Large intestine (tissue), 3 donors: ENCODE measurements around the gene NRG4. TPM values are rescaled to one million over a fixed set of nuclear protein-coding genes. Genes with fewer than 3 reads are reported as not detected.
"Not testable (repeated sequence)": the region's sequence is repeated elsewhere in the genome, so short reads cannot be mapped to it uniquely, and the experiment has no call there.

Experiments used
- DNase-seq, 2 donors: peaks; one replicate each; pipeline versions ENCODE4 v3.0.0 to v3.0.0-alpha.2; 2013
- H3K27ac ChIP-seq: one replicate; pipeline ENCODE4 v1.5.1; 2013; ENCODE audit warnings: low read length
- H3K27me3 ChIP-seq: 2 replicates; pipeline ENCODE4 v1.6.1; 2013; ENCODE audit warnings: low read length; ENCODE audit not compliant: control insufficient read depth, insufficient read depth
- H3K36me3 ChIP-seq: 2 replicates; pipeline ENCODE4 v1.6.1; 2013; ENCODE audit warnings: low read length; ENCODE audit not compliant: control insufficient read depth, insufficient read depth
- H3K4me1 ChIP-seq: one replicate; pipeline ENCODE4 v1.6.1; 2013; ENCODE audit warnings: low read length; ENCODE audit not compliant: control insufficient read depth, insufficient read depth
- H3K4me3 ChIP-seq: one replicate; pipeline ENCODE4 v1.5.1; 2013; ENCODE audit warnings: low read length
- H3K9me3 ChIP-seq: one replicate; pipeline ENCODE4 v1.6.1; 2013; ENCODE audit warnings: mild to moderate bottlenecking, low read depth, low read length, moderate library complexity; ENCODE audit not compliant: control insufficient read depth
- WGBS: methylation state at CpG from one replicate; pipeline ENCODE4 v1.1.5; 2013; ENCODE audit warnings: low lambda C conversion rate; ENCODE audit not compliant: insufficient coverage; 5-methylcytosine and 5-hydroxymethylcytosine counted together
- polyA plus RNA-seq: library from polyadenylated mRNA; unstranded; fragments of 120-200 nt; gene quantifications from one replicate; pipeline ENCODE4 v1.2.1, GENCODE V29; 2013

Gene NRG4
- polyA plus RNA-seq, 1 donor = 1.6 TPM

DNA sequence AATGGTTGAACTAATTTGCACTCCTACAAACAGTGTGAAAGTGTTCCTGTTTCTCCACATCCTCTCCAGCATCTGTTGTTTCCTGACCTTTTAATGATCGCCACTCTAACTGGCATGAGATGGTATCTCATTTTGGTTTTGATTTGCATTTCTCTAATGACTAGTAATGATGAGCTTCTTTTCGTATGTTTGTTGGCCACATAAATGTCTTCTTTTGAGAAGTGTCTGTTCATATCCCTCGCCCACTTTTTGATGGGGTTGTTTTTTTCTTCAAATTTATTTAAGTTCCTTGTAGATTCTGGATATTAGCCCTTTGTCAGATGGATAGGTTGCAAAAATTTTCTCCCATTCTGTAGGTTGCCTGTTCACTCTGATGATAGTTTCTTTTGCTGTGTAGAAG, 101.9 kb downstream of the NRG4 start:
- not testable (repeated sequence) for H3K27ac ChIP-seq, H3K4me1 ChIP-seq, H3K27me3 ChIP-seq, H3K4me3 ChIP-seq, DNase-seq, H3K9me3 ChIP-seq
- 100% methylated on average over 1 of the region's 3 CpGs for WGBS
- H3K36me3 ChIP-seq = peaks cover 37% of the 10 kb centered on the region

DNA sequence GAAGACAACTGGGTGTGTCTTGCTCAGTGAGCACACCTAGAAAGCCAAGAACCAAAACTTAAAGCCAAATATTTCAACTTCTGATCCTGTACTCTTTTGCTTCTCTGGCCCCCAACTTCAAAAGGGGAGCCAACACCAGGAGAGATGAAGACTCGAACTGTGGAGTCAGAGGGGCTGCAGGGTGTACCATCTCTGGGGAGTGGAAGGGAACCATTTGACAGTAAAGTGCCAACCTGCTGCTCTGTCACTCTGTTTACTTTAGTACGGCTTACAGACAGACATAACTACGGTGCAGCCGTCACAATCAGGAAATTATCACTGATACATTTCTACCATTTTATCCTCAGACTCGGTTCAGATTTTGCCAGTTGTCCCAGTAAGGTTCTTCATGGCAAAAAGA, 107.0 kb downstream of the NRG4 start:
- no peaks in the 10 kb centered on the region for H3K27me3 ChIP-seq
- peaks cover 25% of the 10 kb centered on the region for H3K36me3 ChIP-seq
- H3K4me1 ChIP-seq = no peaks in the 10 kb centered on the region
- no peak overlapping the region for H3K4me3 ChIP-seq
- no peaks in the 10 kb centered on the region for H3K9me3 ChIP-seq
- DNase-seq = no peak
- no peak overlapping the region for H3K27ac ChIP-seq
- 100% methylated on average over 1 of the region's 5 CpGs for WGBS

DNA sequence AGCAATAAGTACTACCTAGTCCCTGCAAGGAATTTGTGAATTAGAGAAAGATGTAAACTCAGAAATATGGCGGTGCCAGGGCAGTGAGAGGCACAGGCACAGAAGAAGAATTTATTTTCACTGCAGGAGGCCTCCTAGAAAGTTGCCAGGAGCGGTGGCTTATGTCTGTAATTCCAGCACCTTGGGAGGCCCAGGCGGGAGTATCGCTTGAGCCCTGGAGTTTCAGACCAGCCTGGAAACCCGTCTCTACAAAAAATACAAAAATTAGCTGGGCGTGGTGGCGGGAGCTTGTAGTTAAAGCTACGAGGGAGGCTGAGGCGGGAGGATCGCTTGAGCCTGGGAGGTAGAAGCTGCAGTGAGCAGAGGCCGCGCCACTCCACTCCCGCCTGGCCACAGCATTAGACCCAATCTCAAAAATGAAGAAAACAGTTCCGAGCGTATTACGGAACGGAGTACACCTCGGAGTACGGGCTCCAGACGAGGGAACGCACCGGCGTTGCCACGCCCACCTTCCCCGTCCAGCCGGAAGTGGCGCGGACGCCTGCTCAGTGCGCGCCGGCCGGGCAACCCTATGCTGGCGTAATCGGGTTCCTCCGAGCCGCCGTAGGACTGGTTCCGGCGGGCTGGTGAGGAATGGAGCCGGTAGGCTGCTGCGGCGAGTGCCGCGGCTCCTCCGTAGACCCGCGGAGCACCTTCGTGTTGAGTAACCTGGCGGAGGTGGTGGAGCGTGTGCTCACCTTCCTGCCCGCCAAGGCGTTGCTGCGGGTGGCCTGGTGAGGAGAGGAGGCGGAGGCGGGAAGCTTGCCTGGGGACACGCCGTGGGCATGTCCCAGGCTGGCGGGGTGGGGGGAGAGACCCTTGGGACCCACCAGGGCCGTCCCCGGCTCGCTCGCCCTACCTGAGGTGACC, 108.6 kb downstream of the NRG4 start, which contains the start of gene FBXO22:
Gene FBXO22 (plus strand): TSS at position 548 of the 909 bp plus-strand sequence. CDS start 86 bp downstream, at position 634.
- H3K4me3 ChIP-seq = peak within 1 kb of the TSS; percentile 98
- H3K9me3 ChIP-seq = no peaks in the 10 kb centered on the region
- no CpG with 5 or more reads among the region's 63 CpGs for WGBS
- H3K27ac ChIP-seq = peak within 1 kb of the TSS; percentile 94
- no peaks in the 10 kb centered on the region for H3K27me3 ChIP-seq
- no peaks in the 10 kb centered on the region for H3K4me1 ChIP-seq
- DNase-seq = peak; percentile 92 to 96
- H3K36me3 ChIP-seq = peaks cover 16% of the 10 kb centered on the region

DNA sequence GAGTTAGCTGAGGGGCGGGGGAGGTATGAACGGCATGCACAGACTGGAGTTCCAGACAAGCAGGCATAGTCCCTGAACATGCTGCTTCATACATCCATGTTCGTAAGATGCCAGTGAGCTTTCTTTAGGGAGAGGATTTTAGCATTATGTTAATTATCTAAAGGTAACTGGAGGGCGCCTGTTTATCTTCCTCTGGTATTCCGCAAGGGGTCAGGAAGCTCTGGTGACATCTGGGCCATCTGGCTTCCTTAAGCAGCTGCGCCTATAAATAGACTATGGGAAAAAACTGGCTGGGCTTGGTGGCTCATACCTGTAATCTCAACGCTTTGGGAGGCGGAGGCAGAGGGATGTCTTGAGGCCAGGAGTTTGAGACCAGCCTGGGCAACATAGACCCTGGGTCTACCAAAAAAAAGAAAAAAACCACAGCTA, 110.1 kb downstream of the NRG4 start:
- Histone ChIP-seq H3K9me3 (no peaks in the 10 kb centered on the region), H3K36me3 (peaks cover 10% of the 10 kb centered on the region), H3K4me1 (no peaks in the 10 kb centered on the region), H3K27me3 (no peaks in the 10 kb centered on the region), H3K27ac (no peak overlapping the region), H3K4me3 (no peak overlapping the region)
- peak in 1 of 2 donors; percentile 14 for DNase-seq
- 0% methylated on average over 1 of the region's 8 CpGs for WGBS

DNA sequence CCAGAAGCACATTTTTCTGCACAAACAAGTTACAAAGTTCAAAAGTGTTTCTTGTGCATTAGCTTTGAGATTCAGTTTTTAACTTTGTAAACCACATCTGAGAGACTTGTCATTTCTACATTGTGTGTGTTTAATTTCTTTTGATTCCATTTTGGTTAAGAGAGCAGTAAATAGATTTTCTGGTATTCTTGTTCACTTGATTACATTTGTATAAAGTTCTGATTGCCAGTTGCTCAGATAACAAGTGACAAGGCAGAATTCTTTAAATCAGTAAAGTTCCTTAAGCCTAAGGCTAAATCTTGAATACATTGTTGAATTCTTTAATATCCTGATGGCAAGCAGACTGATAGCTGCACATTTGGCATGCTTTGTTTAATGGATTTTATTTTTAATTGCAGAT, 111.6 kb downstream of the NRG4 start:
- Histone ChIP-seq H3K4me3 (no peak overlapping the region), H3K9me3 (no peaks in the 10 kb centered on the region), H3K27ac (no peak overlapping the region), H3K27me3 (no peaks in the 10 kb centered on the region), H3K36me3 (peaks cover 5% of the 10 kb centered on the region), H3K4me1 (no peaks in the 10 kb centered on the region)
- no peak for DNase-seq

DNA sequence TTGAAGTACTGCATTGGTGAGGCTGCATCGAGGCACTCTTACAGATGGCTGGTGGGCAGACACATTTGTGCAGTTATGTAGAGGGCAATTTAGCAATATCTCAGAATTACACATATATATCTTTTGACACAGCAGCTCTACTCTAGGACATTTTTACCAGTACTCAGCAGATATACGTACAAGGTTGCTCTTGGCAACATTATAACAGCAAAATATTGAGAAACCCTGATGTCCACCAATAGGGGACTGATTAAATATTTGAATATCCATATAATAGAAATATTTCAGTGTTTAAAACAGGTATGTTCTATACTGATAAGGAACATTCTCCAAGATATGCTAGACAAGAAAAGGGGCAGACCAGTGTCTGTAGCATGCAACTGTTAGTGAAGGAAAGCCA, 116.5 kb downstream of the NRG4 start:
- no peak overlapping the region for H3K4me3 ChIP-seq
- DNase-seq = no peak
- no peak overlapping the region for H3K27ac ChIP-seq
- WGBS = no CpG with 5 or more reads among the region's 2 CpGs
- H3K9me3 ChIP-seq = no peaks in the 10 kb centered on the region
- H3K36me3 ChIP-seq = no peaks in the 10 kb centered on the region
- H3K27me3 ChIP-seq = no peaks in the 10 kb centered on the region
- H3K4me1 ChIP-seq = no peaks in the 10 kb centered on the region

DNA sequence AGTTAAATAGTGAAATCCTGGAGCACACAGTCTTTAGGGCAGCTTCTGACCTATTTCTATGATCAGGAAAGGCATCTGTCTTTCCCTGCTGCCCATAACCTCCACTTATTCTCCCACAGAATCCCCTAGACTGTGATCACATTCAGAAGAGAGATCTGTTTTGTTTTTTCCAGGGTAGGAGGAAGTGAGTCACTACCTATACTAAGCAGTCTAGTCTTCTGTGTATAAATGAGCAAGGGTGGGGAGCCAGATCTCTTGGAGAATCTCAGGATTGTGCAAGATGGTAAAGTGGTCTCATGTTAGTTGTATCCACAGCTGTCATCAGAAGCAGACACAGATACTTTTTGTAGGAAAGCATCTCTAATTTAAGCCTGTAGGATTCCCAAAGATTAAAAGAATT, 120.3 kb downstream of the NRG4 start:
- H3K4me3 ChIP-seq = no peak overlapping the region
- no peaks in the 10 kb centered on the region for H3K4me1 ChIP-seq
- H3K36me3 ChIP-seq = no peaks in the 10 kb centered on the region
- no peaks in the 10 kb centered on the region for H3K9me3 ChIP-seq
- H3K27me3 ChIP-seq = no peaks in the 10 kb centered on the region
- DNase-seq = no peak
- H3K27ac ChIP-seq = no peak overlapping the region

Other genes starting within 250 kb of the NRG4 start
- gene UBE2Q2, start 169.0 kb downstream of the NRG4 start, polyA plus RNA-seq = 16.6 TPM
- 24.9 TPM for gene FBXO22, start 108.5 kb downstream of the NRG4 start, polyA plus RNA-seq
- gene TMEM266, start 47.6 kb upstream of the NRG4 start, polyA plus RNA-seq = 1.3 TPM